HepG2 (cell line): Measurements from ENCODE around the gene THY1. TPM values are rescaled to one million over a fixed set of nuclear protein-coding genes. Genes with fewer than 3 reads are reported as not detected.

Source experiments
- ATAC-seq: fragments of 200-7000 bp; cut with Tn5 transposase; 3 replicates; pipeline ENCODE4 v1.9.1; 2020; ENCODE audit warnings: mild to moderate bottlenecking, moderate library complexity
- BruUV-seq: library from RNA; stranded (reverse); fragments of 400-500 nt; replicated peaks from 2 replicates; lab custom pipeline; 2021; lab: Mats Ljungman, UMichigan
- CTCF ChIA-PET: fragments of 300-600 bp; formaldehyde crosslinking; extraction: SDS; loops from one replicate; lab custom pipeline; 2021; ENCODE audit warnings: low total read pairs, inconsistent platforms, low intra/inter-chr PET ratio; lab: Yijun Ruan, JAX
- POLR2A ChIA-PET: fragments of 350-600 bp; sonication (Branson Sonifier 250); formaldehyde crosslinking; loops from one replicate; lab custom pipeline; 2020; ENCODE audit warnings: antibody characterized with exemption, inconsistent platforms; lab: Yijun Ruan, JAX
- DNase-seq: peaks from one replicate; pipeline ENCODE4 v3.0.0-alpha.2; 2015; ENCODE audit warnings: low spot score
- FAIRE-seq: peaks from 3 replicates; lab custom pipeline; 2011; peaks lifted over from hg19 to GRCh38; lab: Jason Lieb, UNC
- H2AFZ ChIP-seq: one replicate; pipeline ENCODE4 v1.6.1; 2011; ENCODE audit warnings: low read length, inconsistent platforms
- H3K27ac ChIP-seq: fragments of 300-600 bp; 3 replicates; pipeline ENCODE4 v1.8.0; 2011; ENCODE audit warnings: mixed run types, mild to moderate bottlenecking, mixed read lengths, low read length, inconsistent platforms; ENCODE audit not compliant: insufficient read depth; ENCODE audit errors: extremely low read length
- H3K27me3 ChIP-seq, 2 experiments: fragments of 200-600 bp in 1 of 2; 2 replicates in 1 of 2; 3 replicates in 1 of 2; pipeline versions ENCODE4 v1.6.0 to v1.8.0; 2011; ENCODE audit warnings: low read length in 2 of 2, mild to moderate bottlenecking in 2 of 2, moderate library complexity in 2 of 2, inconsistent platforms in 1 of 2; ENCODE audit not compliant: insufficient read depth in 2 of 2, control insufficient read depth in 1 of 2
- H3K36me3 ChIP-seq, 2 experiments: fragments of 200-600 bp in 1 of 2; replicated peaks in 1 of 2; 2 replicates in 1 of 2; 3 replicates in 1 of 2; pipeline versions ENCODE4 v1.5.1 to v1.8.0; 2011; ENCODE audit warnings: low read length in 2 of 2, inconsistent platforms in 1 of 2; ENCODE audit not compliant: insufficient read depth in 2 of 2, control insufficient read depth in 1 of 2
- H3K4me1 ChIP-seq: 2 replicates; pipeline ENCODE4 v1.5.1; 2012; ENCODE audit warnings: low read length, inconsistent platforms; ENCODE audit not compliant: insufficient read depth
- H3K4me2 ChIP-seq: 2 replicates; pipeline ENCODE4 v1.6.0; 2011; ENCODE audit warnings: low read depth, low read length, inconsistent platforms
- H3K4me3 ChIP-seq, 3 experiments: fragments of 200-600 bp in 1 of 3; sonication (generic), shearing (Covaris generic) in 1 of 3; replicated peaks in 1 of 3; 2 replicates each; pipeline ENCODE4 v1.5.1; 2011 to 2016; ENCODE audit warnings: low read length in 3 of 3, inconsistent platforms in 2 of 3, low read depth in 2 of 3, mild to moderate bottlenecking in 2 of 3, control low read depth in 1 of 3, mixed read lengths in 1 of 3; ENCODE audit not compliant: insufficient read depth in 1 of 3
- H3K79me2 ChIP-seq: one replicate; pipeline ENCODE4 v1.6.1; 2011; ENCODE audit warnings: low read length, inconsistent platforms; ENCODE audit not compliant: insufficient read depth
- H3K9ac ChIP-seq: 2 replicates; pipeline ENCODE4 v1.6.0; 2011; ENCODE audit warnings: mild to moderate bottlenecking, low read depth, low read length, inconsistent platforms; ENCODE audit not compliant: insufficient read depth
- H3K9me3 ChIP-seq: 2 replicates; pipeline ENCODE4 v1.5.1; 2012; ENCODE audit warnings: mild to moderate bottlenecking, low read length
- H4K20me1 ChIP-seq: 2 replicates; pipeline ENCODE4 v1.6.0; 2011; ENCODE audit warnings: inconsistent platforms, mild to moderate bottlenecking, low read length, moderate library complexity; ENCODE audit not compliant: insufficient read depth
- MAZ ChIP-seq, 2 experiments: sonication (generic) in 1 of 2; formaldehyde crosslinking in 1 of 2; IDR thresholded peaks; 2 replicates each; pipeline versions ENCODE4 v1.5.0 to v1.6.1; 2012 to 2020; ENCODE audit warnings: low read depth in 2 of 2, mild to moderate bottlenecking in 2 of 2, borderline replicate concordance in 1 of 2, improper control_type of control experiment in 1 of 2, low read length in 1 of 2, missing genetic modification reagents in 1 of 2, moderate library complexity in 1 of 2
- MEIS1 ChIP-seq: sonication (generic); formaldehyde crosslinking; IDR thresholded peaks from 2 replicates; pipeline ENCODE4 v1.9.0; 2021; ENCODE audit warnings: mild to moderate bottlenecking, missing genetic modification reagents, moderate library complexity, borderline replicate concordance
- RFXAP ChIP-seq: sonication (generic); formaldehyde crosslinking; IDR thresholded peaks from 2 replicates; pipeline ENCODE4 v1.4.0; 2020; ENCODE audit warnings: missing genetic modification reagents, borderline replicate concordance
- WGBS: methylation state at CpG from one replicate; pipeline ENCODE4 v1.1.6; 2017; ENCODE audit warnings: low lambda C conversion rate; 5-methylcytosine and 5-hydroxymethylcytosine counted together
- in situ Hi-C: cut with HindIII; loops from 2 replicates; pipeline ENCODE4 v1.10.0; 2017; ENCODE audit warnings: low pct_unique_long_range_greater_than_20kb; ENCODE audit not compliant: extremely low pct_ligation_motif_present
- intact Hi-C: fragments of 100-400 bp; cut with micrococcal nuclease; formaldehyde crosslinking; loops from one replicate; pipeline ENCODE4 v1.10.0; 2022; ENCODE audit not compliant: unreplicated experiment
- polyA plus RNA-seq, 8 experiments: library from polyadenylated mRNA; depleted of rRNA in 3 of 8; stranded (reverse) in 7 of 8; unstranded in 1 of 8; fragments of >200 nt; fragmentation: Illumina TruSeq in 4 of 8; extraction: Trizol in 4 of 8; gene quantifications; 2 replicates each; pipeline versions ENCODE4 v1.2.1 to v1.2.3, GENCODE V29; 2011 to 2016; ENCODE audit warnings: low read depth in 4 of 8, missing spikeins in 1 of 8, mixed read lengths in 1 of 8; ENCODE audit not compliant: insufficient read depth in 1 of 8
- total RNA-seq, 5 experiments: library from RNA; depleted of rRNA; stranded (reverse); fragments of >200 nt; fragmentation: Illumina TruSeq; extraction: Trizol; gene quantifications; 2 replicates each; pipeline ENCODE4 v1.2.3, GENCODE V29; 2016; ENCODE audit warnings: low read depth in 1 of 5
- TF ChIP-seq, protein P1 (sequence below): sonication (generic); formaldehyde crosslinking; IDR thresholded peaks from 2 replicates; pipeline ENCODE4 v1.8.1; 2023; ENCODE audit warnings: mild to moderate bottlenecking, missing genetic modification reagents
- TF ChIP-seq, protein P2 (sequence below): sonication (generic); formaldehyde crosslinking; IDR thresholded peaks from 2 replicates; pipeline ENCODE4 v1.4.0; 2020; ENCODE audit warnings: missing genetic modification reagents
- TF ChIP-seq, protein P3 (sequence below): sonication (generic); formaldehyde crosslinking; IDR thresholded peaks from 2 replicates; pipeline ENCODE4 v1.5.0; 2020; ENCODE audit warnings: mild to moderate bottlenecking, missing genetic modification reagents, borderline replicate concordance
- TF ChIP-seq, protein P4 (sequence below): sonication (generic); formaldehyde crosslinking; IDR thresholded peaks from 2 replicates; pipeline ENCODE4 v1.4.0; 2020; ENCODE audit warnings: missing genetic modification reagents

The THY1 gene
- total and polyA plus RNA-seq, 2 of the 13 experiments (the other 11 are each of a cell fraction or from before 2014, with no cell fraction given): not detected

DNA sequence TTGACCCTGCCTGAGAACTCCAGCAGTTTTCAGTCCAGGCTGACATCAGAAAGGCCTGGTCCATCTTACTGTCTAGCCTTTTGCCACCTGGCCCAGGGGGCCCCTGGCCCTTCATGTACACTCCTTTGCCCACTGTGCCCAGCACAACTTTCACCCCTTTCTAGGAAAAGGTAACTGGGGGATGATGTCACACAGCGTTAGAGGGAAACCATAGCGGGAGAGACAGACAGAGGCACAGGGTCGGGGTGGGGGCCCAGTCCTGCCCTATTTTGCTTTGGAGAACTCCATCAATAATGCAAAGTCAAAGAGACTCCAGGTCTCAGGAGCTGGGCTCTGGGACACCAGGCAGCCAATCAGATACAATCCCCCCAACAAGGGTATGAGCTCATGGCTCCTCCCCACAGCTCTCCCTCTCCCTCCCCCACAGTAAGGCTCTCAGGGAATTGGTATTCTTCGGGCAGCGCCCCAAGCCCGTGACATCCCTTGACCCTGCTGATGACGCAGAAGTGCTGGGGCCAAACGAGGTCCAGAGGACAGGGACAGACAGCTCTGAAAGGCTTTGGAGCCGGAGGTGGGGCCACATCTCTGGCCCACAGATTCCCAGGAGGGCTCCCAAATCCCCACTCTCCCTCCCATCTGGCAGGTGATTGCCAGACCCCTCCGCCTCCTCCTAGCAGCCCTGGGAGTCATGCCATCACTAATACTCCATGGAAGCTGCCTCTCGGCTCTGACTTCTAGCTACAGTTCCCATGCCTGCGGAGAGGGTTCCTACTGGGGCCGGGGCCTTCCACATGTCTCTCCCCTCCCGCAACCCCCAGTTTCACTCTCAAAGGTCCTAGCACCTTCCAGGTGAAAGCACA, 47.4 kb downstream of the THY1 start (continued):
- TF ChIP-seq MAZ (IDR thresholded peaks at IDR 0.05; ENCODE audit: borderline replicate concordance, low read depth, low read length) (no peak), MAZ (CRISPR knock-in tag; IDR thresholded peaks at IDR 0.05; ENCODE audit: low read depth) (0 out of 2 replicates have a peak, but pooled peaks have one; percentile 43)
- TF ChIP-seq, protein P1, sequence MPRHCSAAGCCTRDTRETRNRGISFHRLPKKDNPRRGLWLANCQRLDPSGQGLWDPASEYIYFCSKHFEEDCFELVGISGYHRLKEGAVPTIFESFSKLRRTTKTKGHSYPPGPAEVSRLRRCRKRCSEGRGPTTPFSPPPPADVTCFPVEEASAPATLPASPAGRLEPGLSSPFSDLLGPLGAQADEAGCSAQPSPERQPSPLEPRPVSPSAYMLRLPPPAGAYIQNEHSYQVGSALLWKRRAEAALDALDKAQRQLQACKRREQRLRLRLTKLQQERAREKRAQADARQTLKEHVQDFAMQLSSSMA (CRISPR knock-in tag): 0 out of 2 replicates have a peak, but pooled peaks have one; percentile 20
- TF ChIP-seq, protein P2, sequence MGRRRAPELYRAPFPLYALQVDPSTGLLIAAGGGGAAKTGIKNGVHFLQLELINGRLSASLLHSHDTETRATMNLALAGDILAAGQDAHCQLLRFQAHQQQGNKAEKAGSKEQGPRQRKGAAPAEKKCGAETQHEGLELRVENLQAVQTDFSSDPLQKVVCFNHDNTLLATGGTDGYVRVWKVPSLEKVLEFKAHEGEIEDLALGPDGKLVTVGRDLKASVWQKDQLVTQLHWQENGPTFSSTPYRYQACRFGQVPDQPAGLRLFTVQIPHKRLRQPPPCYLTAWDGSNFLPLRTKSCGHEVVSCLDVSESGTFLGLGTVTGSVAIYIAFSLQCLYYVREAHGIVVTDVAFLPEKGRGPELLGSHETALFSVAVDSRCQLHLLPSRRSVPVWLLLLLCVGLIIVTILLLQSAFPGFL (CRISPR knock-in tag): no peak

DNA sequence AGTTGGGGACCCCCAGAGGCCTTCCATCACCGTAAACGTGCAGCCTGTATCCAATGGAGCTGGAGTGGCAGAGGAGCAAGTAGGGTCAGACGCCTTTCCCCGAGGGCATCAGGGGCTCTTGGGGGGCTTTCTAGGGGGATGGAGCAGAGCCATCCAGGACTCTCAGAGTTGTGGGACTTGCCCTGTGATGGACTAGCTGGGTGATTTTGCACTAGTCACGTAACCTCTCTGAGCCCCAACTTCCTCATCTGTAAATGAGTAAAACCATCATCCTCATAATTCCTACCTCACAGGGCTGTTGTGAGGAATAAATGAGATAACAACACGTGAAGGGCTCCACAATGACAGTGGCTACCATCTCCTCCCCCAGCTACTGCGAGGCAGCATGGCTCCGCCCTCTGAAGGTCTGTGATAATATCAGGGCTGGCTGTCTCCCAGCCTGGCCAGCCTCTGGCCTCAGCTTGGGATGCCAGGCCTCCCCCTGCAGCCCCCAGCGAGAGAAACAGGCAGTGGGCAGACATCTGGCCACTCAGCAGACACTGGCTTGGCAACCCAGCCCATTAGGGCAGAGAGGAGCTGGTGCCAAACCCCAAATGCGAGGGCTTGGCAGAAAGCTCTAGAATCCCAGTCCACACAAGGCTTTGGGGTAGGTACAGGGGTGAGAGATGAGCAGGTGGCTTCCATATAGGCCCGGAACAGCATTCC, 48.2 kb downstream of the THY1 start:
- Histone ChIP-seq H3K4me1 (peaks cover 100% of the 10 kb centered on the region), H3K36me3 (no peaks in the 10 kb centered on the region), H3K27me3 (no peaks in the 10 kb centered on the region), H4K20me1 (no peaks in the 10 kb centered on the region), H3K9ac (peak overlapping the region; percentile 64; the same call in 1 of the 2 replicates), H3K4me3 (peak overlapping the region in 1 of 3 experiments; percentile 65; a peak in 2 of 6 replicates), H3K27ac (peak overlapping the region; percentile 68), H3K9me3 (no peaks in the 10 kb centered on the region), H3K4me2 (peak overlapping the region; percentile 83), H3K79me2 (peaks cover 33% of the 10 kb centered on the region), H2AFZ (no peak overlapping the region)
- in situ Hi-C loops (loop anchor here (5.0 kb wide), 2 partner anchors 37 to 98 kb away; no protein-coding TSS in a partner anchor), intact Hi-C loops (loop anchor here (1.0 to 2.0 kb wide), 2 partner anchors 36 to 170 kb away; no protein-coding TSS in a partner anchor)
- FAIRE-seq (no peak), ATAC-seq (no peak), DNase-seq (no peak)
- BruUV-seq: no TSS peak
- ChIA-PET CTCF (interaction anchor here (1.3 to 1.8 kb wide), 5 partner anchors 18 to 100 kb away, joined by 3 to 17 read pairs (median 5); partner anchors contain the start of gene C1QTNF5), POLR2A (interaction anchor here (0.8 to 4.4 kb wide), 11 partner anchors 7 to 206 kb away, joined by 3 to 22 read pairs (median 10); partner anchors contain the start of genes C1QTNF5, CBL, MCAM and NLRX1)
- WGBS: 64% methylated on average over 5 of the region's 11 CpGs
- no peak for TF ChIP-seq MEIS1 (CRISPR knock-in tag)
- TF ChIP-seq RFXAP (CRISPR knock-in tag): no peak
- TF ChIP-seq, protein P3, sequence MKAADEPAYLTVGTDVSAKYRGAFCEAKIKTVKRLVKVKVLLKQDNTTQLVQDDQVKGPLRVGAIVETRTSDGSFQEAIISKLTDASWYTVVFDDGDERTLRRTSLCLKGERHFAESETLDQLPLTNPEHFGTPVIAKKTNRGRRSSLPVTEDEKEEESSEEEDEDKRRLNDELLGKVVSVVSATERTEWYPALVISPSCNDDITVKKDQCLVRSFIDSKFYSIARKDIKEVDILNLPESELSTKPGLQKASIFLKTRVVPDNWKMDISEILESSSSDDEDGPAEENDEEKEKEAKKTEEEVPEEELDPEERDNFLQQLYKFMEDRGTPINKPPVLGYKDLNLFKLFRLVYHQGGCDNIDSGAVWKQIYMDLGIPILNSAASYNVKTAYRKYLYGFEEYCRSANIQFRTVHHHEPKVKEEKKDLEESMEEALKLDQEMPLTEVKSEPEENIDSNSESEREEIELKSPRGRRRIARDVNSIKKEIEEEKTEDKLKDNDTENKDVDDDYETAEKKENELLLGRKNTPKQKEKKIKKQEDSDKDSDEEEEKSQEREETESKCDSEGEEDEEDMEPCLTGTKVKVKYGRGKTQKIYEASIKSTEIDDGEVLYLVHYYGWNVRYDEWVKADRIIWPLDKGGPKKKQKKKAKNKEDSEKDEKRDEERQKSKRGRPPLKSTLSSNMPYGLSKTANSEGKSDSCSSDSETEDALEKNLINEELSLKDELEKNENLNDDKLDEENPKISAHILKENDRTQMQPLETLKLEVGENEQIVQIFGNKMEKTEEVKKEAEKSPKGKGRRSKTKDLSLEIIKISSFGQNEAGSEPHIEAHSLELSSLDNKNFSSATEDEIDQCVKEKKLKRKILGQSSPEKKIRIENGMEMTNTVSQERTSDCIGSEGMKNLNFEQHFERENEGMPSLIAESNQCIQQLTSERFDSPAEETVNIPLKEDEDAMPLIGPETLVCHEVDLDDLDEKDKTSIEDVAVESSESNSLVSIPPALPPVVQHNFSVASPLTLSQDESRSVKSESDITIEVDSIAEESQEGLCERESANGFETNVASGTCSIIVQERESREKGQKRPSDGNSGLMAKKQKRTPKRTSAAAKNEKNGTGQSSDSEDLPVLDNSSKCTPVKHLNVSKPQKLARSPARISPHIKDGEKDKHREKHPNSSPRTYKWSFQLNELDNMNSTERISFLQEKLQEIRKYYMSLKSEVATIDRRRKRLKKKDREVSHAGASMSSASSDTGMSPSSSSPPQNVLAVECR (CRISPR knock-in tag): no peak
- TF ChIP-seq, protein P4, sequence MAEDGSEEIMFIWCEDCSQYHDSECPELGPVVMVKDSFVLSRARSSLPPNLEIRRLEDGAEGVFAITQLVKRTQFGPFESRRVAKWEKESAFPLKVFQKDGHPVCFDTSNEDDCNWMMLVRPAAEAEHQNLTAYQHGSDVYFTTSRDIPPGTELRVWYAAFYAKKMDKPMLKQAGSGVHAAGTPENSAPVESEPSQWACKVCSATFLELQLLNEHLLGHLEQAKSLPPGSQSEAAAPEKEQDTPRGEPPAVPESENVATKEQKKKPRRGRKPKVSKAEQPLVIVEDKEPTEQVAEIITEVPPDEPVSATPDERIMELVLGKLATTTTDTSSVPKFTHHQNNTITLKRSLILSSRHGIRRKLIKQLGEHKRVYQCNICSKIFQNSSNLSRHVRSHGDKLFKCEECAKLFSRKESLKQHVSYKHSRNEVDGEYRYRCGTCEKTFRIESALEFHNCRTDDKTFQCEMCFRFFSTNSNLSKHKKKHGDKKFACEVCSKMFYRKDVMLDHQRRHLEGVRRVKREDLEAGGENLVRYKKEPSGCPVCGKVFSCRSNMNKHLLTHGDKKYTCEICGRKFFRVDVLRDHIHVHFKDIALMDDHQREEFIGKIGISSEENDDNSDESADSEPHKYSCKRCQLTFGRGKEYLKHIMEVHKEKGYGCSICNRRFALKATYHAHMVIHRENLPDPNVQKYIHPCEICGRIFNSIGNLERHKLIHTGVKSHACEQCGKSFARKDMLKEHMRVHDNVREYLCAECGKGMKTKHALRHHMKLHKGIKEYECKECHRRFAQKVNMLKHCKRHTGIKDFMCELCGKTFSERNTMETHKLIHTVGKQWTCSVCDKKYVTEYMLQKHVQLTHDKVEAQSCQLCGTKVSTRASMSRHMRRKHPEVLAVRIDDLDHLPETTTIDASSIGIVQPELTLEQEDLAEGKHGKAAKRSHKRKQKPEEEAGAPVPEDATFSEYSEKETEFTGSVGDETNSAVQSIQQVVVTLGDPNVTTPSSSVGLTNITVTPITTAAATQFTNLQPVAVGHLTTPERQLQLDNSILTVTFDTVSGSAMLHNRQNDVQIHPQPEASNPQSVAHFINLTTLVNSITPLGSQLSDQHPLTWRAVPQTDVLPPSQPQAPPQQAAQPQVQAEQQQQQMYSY (CRISPR knock-in tag): peak; percentile 63; the same call in 1 of the 2 replicates
